CD14-positive monocyte (primary cell): Measurements from ENCODE around the gene EP400. TPM values are rescaled to one million over a fixed set of nuclear protein-coding genes. Genes with fewer than 3 reads are reported as not detected.
A peak's percentile ranks its signal among the peaks of the same experiment; 100 is the strongest.

Experiments
- DNase-seq, 3 donors: peaks; one replicate each; pipeline ENCODE4 v3.0.0-alpha.2; 2011 to 2022
- H2AFZ ChIP-seq: 2 replicates; pipeline ENCODE4 v1.6.0; 2012; ENCODE audit warnings: mild to moderate bottlenecking, low read depth, low read length, inconsistent platforms; ENCODE audit not compliant: insufficient read depth, poor library complexity, severe bottlenecking
- H3K27ac ChIP-seq, 2 donors: 1 replicate in 1 of 2; 2 replicates in 1 of 2; pipeline ENCODE4 v1.5.1; 2012 to 2013; ENCODE audit warnings: low read length in 2 of 2, control low read depth in 1 of 2, inconsistent platforms in 1 of 2, low read depth in 1 of 2, mild to moderate bottlenecking in 1 of 2
- H3K27me3 ChIP-seq, 2 donors: one replicate each; pipeline versions ENCODE4 v1.6.0 to v1.6.1; 2011 to 2013; ENCODE audit warnings: low read length in 2 of 2; ENCODE audit not compliant: control insufficient read depth in 2 of 2, insufficient read depth in 2 of 2
- H3K36me3 ChIP-seq, 2 donors: replicated peaks in 1 of 2; 1 replicate in 1 of 2; 2 replicates in 1 of 2; pipeline versions ENCODE4 v1.5.1 to v1.6.1; 2012 to 2013; ENCODE audit warnings: low read length in 2 of 2, control low read depth in 1 of 2, inconsistent platforms in 1 of 2, mild to moderate bottlenecking in 1 of 2; ENCODE audit not compliant: insufficient read depth in 2 of 2, control insufficient read depth in 1 of 2
- H3K4me1 ChIP-seq, 2 donors: 1 replicate in 1 of 2; 2 replicates in 1 of 2; pipeline versions ENCODE4 v1.5.1 to v1.6.1; 2012 to 2013; ENCODE audit warnings: low read length in 2 of 2, control low read depth in 1 of 2, inconsistent platforms in 1 of 2, mild to moderate bottlenecking in 1 of 2, moderate library complexity in 1 of 2; ENCODE audit not compliant: insufficient read depth in 2 of 2, control insufficient read depth in 1 of 2
- H3K4me2 ChIP-seq: replicated peaks from 2 replicates; pipeline ENCODE3; 2012; ENCODE audit warnings: low read length, moderate library complexity, mild to moderate bottlenecking; ENCODE audit not compliant: poor library complexity, severe bottlenecking; ENCODE audit errors: extremely low read depth
- H3K4me3 ChIP-seq, 3 experiments: fragments of 200-600 bp in 1 of 3; sonication (generic) in 1 of 3; replicated peaks in 1 of 3; 1 replicate in 2 of 3; 2 replicates in 1 of 3; pipeline ENCODE4 v1.5.1; 2011 to 2013; ENCODE audit warnings: low read length in 3 of 3, mild to moderate bottlenecking in 3 of 3, control low read depth in 2 of 3, low read depth in 2 of 3, inconsistent platforms in 1 of 3, moderate library complexity in 1 of 3
- H3K79me2 ChIP-seq: 2 replicates; pipeline ENCODE4 v1.6.0; 2012; ENCODE audit warnings: mild to moderate bottlenecking, control low read depth, inconsistent platforms, low read length, moderate library complexity; ENCODE audit not compliant: insufficient read depth
- H3K9ac ChIP-seq: 2 replicates; pipeline ENCODE4 v1.6.0; 2017; ENCODE audit warnings: low read length, mild to moderate bottlenecking; ENCODE audit not compliant: insufficient read depth, poor library complexity, severe bottlenecking
- H3K9me3 ChIP-seq, 2 donors: replicated peaks in 1 of 2; 1 replicate in 1 of 2; 2 replicates in 1 of 2; pipeline versions ENCODE4 v1.5.1 to v1.6.1; 2012 to 2013; ENCODE audit warnings: low read length in 2 of 2, control low read depth in 1 of 2; ENCODE audit not compliant: control insufficient read depth in 1 of 2, insufficient read depth in 1 of 2
- H4K20me1 ChIP-seq: 2 replicates; pipeline ENCODE4 v1.6.0; 2012; ENCODE audit warnings: mild to moderate bottlenecking, low read length, control low read depth, moderate library complexity; ENCODE audit not compliant: insufficient read depth
- H3K27ac Mint-ChIP-seq, 7 donors: one replicate each; pipeline ENCODE4 v1.8.0; 2020; ENCODE audit warnings: mild to moderate bottlenecking in 7 of 7, mixed read lengths in 7 of 7, moderate library complexity in 6 of 7, inconsistent platforms in 2 of 7
- H3K27me3 Mint-ChIP-seq, 3 donors: one replicate each; pipeline ENCODE4 v1.8.0; 2021 to 2022; ENCODE audit warnings: low read depth in 3 of 3, mild to moderate bottlenecking in 3 of 3, mixed read lengths in 3 of 3, moderate library complexity in 3 of 3, inconsistent platforms in 1 of 3
- H3K36me3 Mint-ChIP-seq, 2 donors: one replicate each; pipeline ENCODE4 v1.8.0; 2020; ENCODE audit warnings: mixed read lengths in 2 of 2, inconsistent platforms in 1 of 2, mild to moderate bottlenecking in 1 of 2
- H3K4me1 Mint-ChIP-seq: one replicate; pipeline ENCODE4 v1.8.0; 2020; ENCODE audit warnings: mild to moderate bottlenecking, mixed read lengths
- H3K4me3 Mint-ChIP-seq, 2 donors: one replicate each; pipeline ENCODE4 v1.8.0; 2020; ENCODE audit warnings: mild to moderate bottlenecking in 2 of 2, mixed read lengths in 2 of 2, moderate library complexity in 1 of 2
- H3K9me3 Mint-ChIP-seq, 7 donors: one replicate each; pipeline ENCODE4 v1.8.0; 2020 to 2022; ENCODE audit warnings: mixed read lengths in 7 of 7, mild to moderate bottlenecking in 6 of 7, moderate library complexity in 6 of 7, inconsistent platforms in 2 of 7
- WGBS: methylation state at CpG from one replicate; pipeline ENCODE4 v1.1.5; 2013; ENCODE audit warnings: missing lambda C conversion rate; ENCODE audit not compliant: insufficient coverage; 5-methylcytosine and 5-hydroxymethylcytosine counted together
- intact Hi-C, 2 donors: fragments of 100-400 bp; cut with micrococcal nuclease; formaldehyde crosslinking; loops; one replicate each; pipeline versions ENCODE4 v1.15.0 to v1.15.1; 2023
- polyA plus RNA-seq, 3 donors: library from polyadenylated mRNA; depleted of rRNA in 1 of 3; unstranded in 2 of 3; stranded (reverse) in 1 of 3; fragments of 300-500 nt in 2 of 3; fragments of >200 nt in 1 of 3; fragmentation: Illumina TruSeq in 2 of 3; gene quantifications; 1 replicate in 2 of 3; 2 replicates in 1 of 3; pipeline ENCODE4 v1.2.3, GENCODE V29; 2012 to 2021
- TF ChIP-seq, protein P1 (sequence below): fragments of 200-600 bp; IDR thresholded peaks from one replicate; pipeline ENCODE4 v1.8.0; 2022; ENCODE audit warnings: antibody characterized with exemption, mild to moderate bottlenecking

The EP400 gene
- polyA plus RNA-seq, 3 donors: 0.65 to 12.1 (median 0.81) TPM

DNA sequence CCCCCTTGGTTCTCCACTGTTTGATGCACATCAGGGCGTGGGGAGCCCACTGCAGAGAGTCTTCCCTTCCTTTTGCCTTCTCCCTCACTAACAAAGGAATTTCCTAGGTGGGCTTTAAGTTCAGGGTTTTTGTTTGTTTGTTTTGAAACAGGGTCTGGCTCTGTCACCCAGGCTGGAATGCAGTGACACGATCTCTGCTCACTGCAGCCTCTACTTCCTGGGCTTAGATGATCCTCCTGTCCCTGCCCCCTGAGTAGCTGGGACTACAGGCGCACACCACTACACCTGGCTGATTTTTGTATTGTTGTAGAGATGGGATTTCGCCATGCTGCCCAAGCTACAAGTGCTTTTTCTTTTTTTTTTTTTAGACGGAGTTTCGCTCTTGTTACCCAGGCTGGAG is 33.8 kb downstream of the EP400 start:
- Histone ChIP-seq H3K4me1 (peaks cover 31 to 35% of the 10 kb centered on the region in 2 donors), H3K9ac (no peak overlapping the region), H4K20me1 (peaks cover 6% of the 10 kb centered on the region), H3K4me2 (no peak overlapping the region), H2AFZ (no peak overlapping the region), H3K27ac (peak overlapping the region in 1 of 2 donors; percentile 95), H3K9me3 (no peaks in the 10 kb centered on the region), H3K79me2 (peaks cover 1% of the 10 kb centered on the region), H3K27me3 (no peaks in the 10 kb centered on the region), H3K4me3 (no peak overlapping the region), H3K36me3 (peaks cover 46 to 73% of the 10 kb centered on the region in 2 donors)
- whole genome bisulfite sequencing: 100% methylated on average over 1 of the region's 6 CpGs
- peaks cover 0 to 2% (median 0%) of the 10 kb centered on the region in 3 donors for H3K27me3 Mint-ChIP-seq
- H3K27ac Mint-ChIP-seq: peak overlapping the region in 2 of 7 donors; percentile 8 to 22
- H3K4me3 Mint-ChIP-seq: no peak overlapping the region
- peaks cover 0 to 2% (median 0%) of the 10 kb centered on the region in 7 donors for H3K9me3 Mint-ChIP-seq
- DNase-seq: no peak
- intact Hi-C loops: no loop called here
- peaks cover 59 to 65% of the 10 kb centered on the region in 2 donors for H3K36me3 Mint-ChIP-seq
- TF ChIP-seq, protein P1, sequence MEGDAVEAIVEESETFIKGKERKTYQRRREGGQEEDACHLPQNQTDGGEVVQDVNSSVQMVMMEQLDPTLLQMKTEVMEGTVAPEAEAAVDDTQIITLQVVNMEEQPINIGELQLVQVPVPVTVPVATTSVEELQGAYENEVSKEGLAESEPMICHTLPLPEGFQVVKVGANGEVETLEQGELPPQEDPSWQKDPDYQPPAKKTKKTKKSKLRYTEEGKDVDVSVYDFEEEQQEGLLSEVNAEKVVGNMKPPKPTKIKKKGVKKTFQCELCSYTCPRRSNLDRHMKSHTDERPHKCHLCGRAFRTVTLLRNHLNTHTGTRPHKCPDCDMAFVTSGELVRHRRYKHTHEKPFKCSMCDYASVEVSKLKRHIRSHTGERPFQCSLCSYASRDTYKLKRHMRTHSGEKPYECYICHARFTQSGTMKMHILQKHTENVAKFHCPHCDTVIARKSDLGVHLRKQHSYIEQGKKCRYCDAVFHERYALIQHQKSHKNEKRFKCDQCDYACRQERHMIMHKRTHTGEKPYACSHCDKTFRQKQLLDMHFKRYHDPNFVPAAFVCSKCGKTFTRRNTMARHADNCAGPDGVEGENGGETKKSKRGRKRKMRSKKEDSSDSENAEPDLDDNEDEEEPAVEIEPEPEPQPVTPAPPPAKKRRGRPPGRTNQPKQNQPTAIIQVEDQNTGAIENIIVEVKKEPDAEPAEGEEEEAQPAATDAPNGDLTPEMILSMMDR: no peak
- H3K4me1 Mint-ChIP-seq: peaks cover 35% of the 10 kb centered on the region

DNA sequence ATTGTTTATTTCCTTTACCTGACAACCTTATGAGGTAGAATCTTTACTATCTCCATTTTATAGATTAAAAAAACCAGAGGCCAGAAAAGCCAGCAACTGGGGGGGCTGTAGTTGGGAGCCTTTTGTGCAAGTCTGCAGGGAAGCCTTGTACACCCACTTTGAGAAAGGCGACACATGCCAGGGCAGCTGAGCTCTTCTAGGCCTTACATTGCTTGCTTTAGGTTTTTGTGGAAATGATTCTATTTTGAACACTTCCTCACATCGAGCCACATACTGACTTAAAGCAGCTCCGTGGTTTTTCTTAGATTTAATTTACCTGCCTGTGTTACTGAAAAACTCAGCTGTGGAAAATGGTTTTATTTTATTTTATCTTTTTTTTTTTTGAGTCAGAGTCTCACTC is 34.6 kb downstream of the EP400 start:
- TF ChIP-seq, protein P1: no peak
- Histone ChIP-seq H3K4me3 (peak overlapping the region in 1 of 3 experiments; percentile 79), H3K9me3 (no peaks in the 10 kb centered on the region), H3K4me2 (peak overlapping the region; percentile 84), H3K4me1 (peaks cover 31 to 35% of the 10 kb centered on the region in 2 donors), H3K27ac (peak overlapping the region; percentile 85 to 95), H4K20me1 (peaks cover 3% of the 10 kb centered on the region), H3K27me3 (no peaks in the 10 kb centered on the region), H2AFZ (no peak overlapping the region), H3K36me3 (peaks cover 54 to 78% of the 10 kb centered on the region in 2 donors), H3K79me2 (no peaks in the 10 kb centered on the region), H3K9ac (no peak overlapping the region)
- DNase-seq: no peak
- peaks cover 67 to 71% of the 10 kb centered on the region in 2 donors for H3K36me3 Mint-ChIP-seq
- H3K27ac Mint-ChIP-seq: peak overlapping the region; percentile 94 to 97 (median 97)
- no CpG with 5 or more reads among the region's 3 CpGs for WGBS
- peaks cover 0 to 2% (median 0%) of the 10 kb centered on the region in 7 donors for H3K9me3 Mint-ChIP-seq
- H3K4me3 Mint-ChIP-seq: peak overlapping the region in 1 of 2 donors; percentile 91
- H3K4me1 Mint-ChIP-seq: peaks cover 35% of the 10 kb centered on the region
- H3K27me3 Mint-ChIP-seq: peaks cover 0 to 2% (median 0%) of the 10 kb centered on the region in 3 donors
- intact Hi-C loops: no loop called here
